Muscle of arm (tissue), 12 donors: Measurements from ENCODE around the gene GMDS. TPM values are rescaled to one million over a fixed set of nuclear protein-coding genes. Genes with fewer than 3 reads are reported as not detected.

ENCODE experiments used
- DNase-seq: peaks from one replicate; pipeline ENCODE4 v3.0.0-alpha.2; 2013
- polyA plus RNA-seq, 12 donors: library from polyadenylated mRNA; unstranded; fragments of 120-200 nt; gene quantifications; one replicate each; pipeline ENCODE4 v1.2.1, GENCODE V29; 2013; ENCODE audit not compliant: insufficient read length in 12 of 12

The GMDS gene
- polyA plus RNA-seq, 12 donors = 8.6 to 22.6 (median 10.5) TPM; not detected in 1

DNA sequence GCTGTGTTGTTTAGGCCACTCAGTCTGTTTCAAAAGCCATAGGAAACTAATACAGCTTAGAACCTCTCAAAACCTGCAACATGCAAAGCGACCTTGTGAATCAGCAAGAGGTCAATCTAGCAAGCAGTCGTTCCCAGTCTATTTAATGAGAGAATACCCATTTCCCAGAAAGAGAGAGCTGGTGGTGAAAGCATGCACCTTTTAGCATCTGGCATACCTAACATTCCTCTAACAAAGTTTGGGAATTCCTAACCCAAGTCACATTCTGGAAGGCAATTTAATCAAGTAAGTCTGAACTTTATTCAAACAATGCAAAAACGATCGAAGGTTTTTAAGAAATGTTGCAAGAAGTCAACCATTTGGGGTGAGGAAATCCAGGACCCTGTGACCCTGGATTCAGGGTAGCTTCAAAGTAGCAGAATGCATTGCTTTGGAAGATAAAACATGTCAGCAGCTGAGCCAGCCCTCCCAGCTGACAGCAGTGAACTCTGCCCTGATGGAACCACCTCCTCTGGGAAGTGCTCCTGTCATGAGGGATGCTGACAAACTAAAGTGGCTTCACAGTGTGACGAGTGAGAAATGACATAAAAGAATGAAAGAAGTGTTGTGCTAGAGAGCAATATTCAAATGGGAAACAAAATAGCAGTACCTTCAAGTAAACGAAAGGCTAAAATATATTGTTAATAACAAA, 104.8 kb downstream of the GMDS start:
- DNase-seq = no peak

DNA sequence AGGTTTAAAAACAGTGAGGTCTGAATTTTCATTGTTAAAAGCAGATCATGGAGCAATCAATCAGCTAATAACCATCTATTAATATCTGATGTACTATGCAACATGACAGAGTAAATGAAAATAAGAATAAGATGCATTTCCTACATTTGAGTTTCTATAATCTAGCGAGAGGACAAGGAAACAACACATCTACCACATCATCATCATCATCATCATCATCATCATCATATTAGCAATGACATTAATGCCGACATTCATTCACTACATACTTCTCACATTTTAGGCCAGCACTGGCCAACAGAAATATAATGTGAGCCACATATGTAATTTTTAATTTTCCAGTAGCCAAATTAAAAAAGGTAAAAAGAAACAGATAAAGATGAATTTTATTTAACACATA, 110.0 kb downstream of the GMDS start:
- DNase-seq = no peak

DNA sequence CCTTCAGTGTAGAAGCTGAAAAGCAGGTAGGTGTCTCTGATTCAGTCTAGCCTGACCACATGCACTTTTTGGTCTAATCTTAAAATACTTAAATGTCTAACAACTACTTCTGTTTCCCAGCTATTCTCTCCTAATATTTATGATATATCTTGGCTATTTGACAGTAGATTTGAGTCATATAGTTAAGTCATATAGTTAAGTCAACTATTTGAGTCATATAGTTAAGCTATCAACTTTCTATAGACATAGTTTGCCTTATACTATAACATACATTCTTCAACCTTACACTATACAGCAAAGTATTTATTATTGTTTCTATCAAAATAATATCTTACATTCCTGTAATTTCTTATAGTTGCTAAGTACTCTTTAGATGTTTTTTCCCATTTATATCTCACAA, 110.9 kb downstream of the GMDS start:
- DNase-seq = no peak

DNA sequence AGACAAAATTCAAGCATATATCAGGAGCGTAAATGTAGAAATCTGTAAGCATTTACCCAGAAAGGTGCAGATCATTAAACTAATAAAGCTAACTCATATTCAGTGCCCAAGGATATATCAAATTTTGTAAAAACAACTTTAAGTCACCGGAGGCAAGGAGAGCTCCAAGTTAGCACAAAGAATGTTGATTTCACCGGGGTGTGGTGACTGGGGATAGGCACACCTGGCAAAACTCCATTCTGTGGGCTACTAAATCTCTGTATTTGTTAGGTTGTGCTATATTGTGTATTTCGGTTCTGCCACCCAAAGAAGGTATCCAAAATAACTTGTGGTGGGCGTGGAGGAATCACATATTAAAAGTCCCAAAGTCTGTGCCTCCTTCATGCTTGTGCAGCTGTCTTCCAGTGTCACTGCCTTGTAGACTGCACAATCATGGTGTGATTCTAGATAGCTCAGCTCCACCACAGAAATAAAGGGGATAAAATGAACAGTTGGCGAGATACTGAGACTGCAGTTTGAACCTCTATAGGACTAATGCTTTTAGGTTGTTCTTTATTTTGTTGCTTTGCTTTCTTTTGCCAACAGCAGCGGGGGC, 111.6 kb downstream of the GMDS start:
- no peak for DNase-seq

DNA sequence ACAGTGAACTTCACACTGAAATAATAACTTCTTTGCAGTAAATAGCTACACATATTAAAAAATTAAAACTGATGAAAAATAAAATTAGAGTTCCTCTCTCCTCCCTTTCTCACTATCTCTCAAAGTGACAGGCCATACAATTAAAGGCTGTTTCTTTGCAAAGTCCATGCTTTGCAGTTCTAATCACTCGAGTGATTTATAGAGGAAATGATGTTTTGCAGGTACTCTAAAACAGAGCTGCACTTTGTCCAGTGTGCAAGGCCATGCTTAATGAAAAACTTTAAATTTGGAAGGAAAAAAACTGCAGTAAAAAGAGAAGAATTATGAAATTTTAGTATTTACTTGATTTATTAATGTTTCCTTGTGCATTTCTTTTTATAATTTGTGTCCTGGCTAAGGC, 112.5 kb downstream of the GMDS start:
- DNase-seq = no peak

DNA sequence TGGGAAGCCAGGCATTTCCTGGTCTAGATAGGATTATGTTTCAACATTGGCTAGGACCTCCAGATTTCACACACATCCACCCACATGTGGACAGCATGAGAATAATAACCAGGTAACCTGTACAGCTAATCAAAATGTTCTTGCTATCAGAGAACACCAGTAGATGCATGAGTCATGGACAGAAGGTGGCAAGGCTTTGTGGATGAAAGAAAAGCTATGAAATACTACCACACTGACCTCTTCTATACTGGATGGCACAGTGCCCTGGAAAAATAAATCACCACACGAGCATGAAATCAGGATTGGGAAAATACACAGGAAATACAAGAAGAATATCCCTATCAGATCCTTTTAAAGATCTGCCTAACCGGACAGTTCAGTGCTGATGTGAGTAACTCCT, 113.0 kb downstream of the GMDS start:
- DNase-seq = no peak

DNA sequence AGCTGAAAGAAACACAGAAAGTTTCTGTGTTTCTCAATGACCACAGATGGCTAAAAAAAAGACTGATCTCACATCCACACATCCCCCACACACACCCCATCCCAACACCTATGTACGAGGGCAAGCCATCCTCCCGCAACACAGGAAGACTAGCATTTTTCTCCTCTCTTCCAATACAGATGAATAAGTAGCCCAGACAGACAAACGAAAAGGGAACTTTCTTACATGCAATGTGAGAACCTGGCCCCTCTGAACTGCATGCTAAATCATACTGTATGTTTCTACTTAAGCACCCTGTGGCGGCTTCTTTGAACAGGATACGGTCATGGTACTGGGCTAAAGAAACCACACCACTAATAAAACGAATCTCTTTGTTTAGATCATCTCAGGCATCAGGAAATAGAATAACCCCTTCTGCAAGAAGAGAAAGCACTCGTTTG, 116.2 kb downstream of the GMDS start:
- DNase-seq = no peak

DNA sequence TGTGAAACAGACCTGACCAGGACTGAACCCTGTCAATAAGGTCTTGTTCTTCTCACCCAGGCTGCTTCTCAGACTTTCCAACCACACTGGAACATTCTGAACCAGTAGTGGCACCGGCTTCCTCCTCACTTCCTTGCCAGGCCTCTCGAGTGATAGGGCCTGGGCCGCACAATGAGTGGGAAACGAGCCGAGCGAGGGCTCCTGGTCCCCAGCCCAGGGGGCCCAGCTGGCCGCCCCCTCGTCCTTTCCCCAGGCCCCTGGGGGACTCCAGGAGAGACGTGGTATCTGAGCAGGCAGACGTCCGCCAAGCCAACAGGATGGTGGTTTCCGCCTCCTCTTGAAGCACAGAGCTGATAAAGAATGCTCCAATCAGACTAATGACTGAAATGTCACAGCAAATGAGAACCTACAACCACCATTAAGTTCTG, 117.9 kb downstream of the GMDS start:
- no peak for DNase-seq

DNA sequence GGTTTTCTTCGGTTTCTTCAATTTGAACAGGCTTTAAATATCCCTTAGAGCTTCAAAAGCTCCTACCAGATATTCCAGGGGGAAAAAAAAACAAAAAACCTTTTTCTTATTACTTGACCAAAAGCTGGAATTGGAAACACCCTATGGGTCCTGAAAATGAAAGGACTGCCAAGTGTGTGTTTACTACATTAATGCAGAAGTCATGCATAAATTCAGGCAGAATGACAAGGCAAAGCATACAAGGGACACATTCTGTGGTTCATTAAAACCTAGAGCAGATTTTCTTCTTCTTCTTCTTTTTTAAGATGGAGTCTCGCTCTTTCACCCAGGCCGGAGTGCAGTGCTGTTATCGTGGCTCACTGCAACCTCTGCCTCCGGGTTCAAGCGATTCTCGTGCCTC, 119.1 kb downstream of the GMDS start:
- no peak for DNase-seq

DNA sequence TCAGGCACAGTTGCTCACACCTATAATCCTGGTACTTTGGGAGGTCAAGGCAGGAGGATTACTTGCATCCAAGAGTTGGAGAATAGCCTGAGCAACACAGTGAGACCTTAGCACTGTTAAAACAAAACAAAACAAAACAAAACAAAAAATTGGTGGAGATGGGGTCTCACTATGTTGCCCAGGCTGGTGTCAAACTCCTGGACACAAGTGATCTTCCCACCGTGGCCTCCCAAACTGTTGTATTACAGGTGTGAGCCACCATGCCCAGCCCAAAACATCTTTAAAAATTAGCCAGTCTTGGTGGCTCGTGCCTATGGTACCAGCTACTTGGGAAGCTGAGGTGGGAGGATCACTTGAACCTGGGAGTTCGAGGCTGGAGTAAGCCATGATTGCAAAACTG, 120.2 kb downstream of the GMDS start:
- no peak for DNase-seq

DNA sequence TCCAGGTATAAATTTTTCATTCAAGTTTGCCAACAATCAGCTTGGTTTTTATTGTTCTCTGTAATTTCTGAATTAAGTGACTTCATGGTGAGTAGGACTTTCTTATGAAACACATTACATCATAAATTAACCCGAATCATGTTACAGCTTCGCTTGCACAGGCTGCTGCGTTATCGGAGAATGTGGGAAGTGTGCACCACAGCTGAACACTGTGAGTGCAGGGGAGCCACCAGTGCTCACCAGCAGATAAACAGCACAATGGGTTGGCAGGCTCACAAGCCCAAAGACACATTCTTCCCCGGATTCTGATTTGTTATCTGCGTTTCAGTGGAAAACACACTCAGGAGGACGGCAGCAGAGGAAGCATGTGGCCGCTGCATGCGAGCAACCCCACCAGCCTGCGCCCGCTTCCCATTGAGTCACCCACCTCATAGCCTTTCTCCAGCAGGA, 121.1 kb downstream of the GMDS start:
- no peak for DNase-seq

DNA sequence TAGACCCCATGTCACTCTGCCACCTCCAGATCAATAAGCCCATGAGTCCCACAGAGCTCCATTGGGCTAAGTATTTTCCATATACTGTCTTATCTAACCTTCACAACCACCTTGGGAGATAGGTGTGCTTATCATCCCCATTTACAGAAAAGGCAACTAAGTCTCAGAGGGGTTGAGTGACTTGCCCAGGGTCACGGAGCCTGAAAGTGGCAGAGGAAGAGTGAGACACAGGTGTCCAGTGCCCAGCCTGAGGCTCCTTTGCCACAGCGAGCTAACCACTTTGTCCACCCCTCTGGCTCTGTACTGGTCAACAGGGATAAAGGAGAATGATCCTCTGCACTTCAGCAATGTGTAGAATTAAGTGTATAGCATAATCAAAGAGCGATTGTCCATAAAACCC, 124.5 kb downstream of the GMDS start:
- no peak for DNase-seq

DNA sequence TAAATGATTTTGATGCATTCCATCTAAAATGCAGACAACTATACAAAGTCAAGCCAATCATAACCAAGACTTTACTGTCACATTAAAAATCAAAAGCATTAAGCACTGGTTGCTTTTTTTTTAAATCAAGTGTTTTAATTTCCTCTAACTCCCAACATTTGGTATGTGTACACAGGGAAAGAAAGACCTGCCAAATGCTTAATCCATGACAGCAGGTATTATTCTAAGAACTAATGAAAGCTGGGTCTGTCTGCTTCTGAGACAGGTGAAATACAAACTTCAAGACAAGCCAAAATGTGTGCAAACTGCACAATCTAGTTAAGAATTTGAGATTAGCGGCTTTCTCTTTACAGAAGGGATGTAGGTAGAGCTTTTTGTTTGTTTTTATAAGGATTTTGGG, 126.1 kb downstream of the GMDS start:
- DNase-seq = no peak

DNA sequence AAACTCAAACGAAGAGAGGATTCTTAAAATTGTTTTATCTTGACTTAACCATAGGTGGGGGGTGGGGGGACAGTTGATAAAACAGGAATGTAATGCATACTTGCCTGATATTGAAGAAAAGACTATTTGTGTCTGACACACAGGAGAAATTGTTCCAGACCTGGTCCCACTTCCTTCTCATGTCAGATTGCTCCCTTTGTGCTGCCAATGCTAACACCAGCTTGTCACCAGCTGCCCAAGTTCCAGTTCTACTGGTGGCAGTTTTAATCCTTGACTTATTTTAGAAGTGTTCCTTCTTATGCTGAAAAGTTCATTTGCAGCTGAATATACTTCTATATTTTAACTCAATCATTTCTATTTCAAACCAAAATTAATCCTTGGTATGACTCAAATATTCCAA, 127.3 kb downstream of the GMDS start:
- no peak for DNase-seq

DNA sequence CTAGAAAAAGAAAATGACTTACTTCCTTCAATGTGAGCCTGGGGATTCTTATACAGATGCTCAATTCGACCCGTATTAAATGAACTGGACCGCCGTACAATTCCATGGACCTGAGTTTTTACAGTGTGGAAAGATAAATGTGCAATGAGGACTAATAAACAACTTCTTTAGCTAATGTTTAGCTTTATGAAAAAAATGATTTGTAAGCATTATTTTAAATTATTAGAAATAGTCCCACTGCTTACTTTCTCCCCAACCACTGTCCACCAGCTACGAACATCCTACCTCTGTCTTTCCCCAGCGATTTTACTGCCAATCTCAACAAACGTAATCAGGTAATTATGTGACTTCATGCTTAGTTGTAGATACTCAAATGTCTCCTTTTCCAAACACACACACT, 128.0 kb downstream of the GMDS start:
- no peak for DNase-seq

DNA sequence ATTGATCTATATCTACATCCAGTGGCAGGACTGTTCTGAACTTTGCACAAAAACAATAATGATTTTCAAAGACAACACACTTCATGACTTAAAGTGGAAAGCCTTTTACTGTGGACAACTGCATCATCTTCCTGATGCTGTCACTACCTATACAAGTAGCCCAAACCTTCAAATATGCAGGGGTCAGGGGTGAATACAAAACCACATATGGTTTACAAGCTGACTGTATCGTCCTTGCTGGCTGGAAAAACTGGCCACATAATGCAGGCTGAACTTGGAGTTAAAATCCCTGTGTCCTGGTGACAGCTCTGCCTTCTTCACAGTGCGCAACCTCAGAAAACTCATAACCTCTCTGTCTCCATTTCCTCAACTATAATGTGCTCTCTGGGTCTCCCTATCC, 128.9 kb downstream of the GMDS start:
- DNase-seq = no peak

DNA sequence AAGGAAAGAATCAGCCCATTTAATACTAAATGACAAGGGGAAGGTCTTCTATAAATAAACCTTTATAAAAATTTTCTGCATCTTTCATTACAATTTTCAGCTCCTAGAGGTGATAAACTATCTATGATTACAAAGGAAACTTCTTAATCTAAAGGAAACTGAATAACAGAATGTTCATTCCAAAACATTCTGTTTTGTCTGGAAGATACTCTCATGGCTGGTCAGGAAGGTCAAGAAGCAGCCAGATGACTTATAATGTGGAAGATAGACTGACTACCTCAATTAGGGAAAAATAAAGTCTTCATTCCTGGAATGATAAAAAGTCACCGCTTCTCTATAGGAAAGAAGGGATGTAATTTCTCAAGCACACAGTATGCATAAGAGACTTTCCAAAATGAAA, 131.3 kb downstream of the GMDS start:
- no peak for DNase-seq

DNA sequence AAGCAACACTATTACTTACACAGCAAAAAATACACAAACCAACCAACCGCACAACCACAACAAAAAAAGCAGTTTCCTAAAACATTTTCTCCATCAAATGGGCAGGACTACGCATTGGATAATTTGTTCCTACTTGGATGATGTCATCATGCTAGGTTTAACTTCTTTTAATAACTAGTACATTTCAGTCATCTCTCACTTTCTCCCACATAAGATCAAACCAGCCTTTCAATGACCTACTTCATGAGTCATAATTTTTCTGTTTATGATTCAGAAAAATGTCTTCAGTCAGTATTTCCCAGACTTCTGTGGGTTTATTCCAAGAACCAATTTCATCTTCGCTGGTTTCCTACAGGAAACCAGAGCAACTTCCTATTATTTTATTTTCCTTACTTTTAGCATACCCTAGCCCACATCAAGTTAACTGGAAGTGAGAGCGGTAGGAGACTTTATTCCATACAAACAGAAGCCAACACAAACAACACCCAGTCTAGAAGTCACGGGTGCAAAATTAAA, 134.2 kb downstream of the GMDS start:
- DNase-seq = no peak

DNA sequence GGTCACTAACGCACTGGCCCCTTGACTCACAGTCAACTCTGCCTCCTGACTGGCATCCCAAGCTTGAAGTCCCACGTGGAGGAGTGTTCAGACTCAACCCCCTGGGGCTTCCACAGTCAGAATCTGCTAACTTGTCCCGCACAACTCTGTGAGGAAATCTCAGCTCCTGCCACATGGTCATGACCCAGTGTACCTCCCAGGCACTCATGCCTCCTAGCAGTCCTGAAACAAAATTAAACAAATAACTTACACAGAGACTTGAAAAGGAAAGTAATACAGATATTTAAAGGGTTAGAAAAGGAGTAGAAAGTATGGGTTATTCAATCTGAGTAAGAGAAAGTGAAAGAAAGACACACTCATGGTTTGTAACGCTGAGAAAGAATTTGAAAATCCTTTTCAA, 134.9 kb downstream of the GMDS start:
- DNase-seq = no peak

DNA sequence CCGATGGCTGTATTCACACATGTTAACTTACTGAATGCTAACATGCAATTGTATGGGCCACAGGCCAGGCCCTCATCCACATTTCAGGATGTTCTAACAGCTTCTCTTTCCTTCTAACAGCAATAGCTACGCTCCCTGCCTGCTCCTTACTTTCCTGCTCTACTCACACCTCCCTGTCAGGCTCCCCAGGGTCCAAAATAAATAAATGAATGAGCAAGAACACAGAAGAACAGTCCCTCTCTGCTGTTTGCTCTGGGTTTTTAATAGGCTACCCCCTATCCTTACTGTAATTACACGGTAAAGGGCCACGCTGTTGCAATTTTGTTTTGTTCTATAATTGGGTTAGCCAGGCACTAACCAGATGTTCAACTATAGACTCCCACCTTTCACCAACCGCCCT, 135.6 kb downstream of the GMDS start:
- no peak for DNase-seq

DNA sequence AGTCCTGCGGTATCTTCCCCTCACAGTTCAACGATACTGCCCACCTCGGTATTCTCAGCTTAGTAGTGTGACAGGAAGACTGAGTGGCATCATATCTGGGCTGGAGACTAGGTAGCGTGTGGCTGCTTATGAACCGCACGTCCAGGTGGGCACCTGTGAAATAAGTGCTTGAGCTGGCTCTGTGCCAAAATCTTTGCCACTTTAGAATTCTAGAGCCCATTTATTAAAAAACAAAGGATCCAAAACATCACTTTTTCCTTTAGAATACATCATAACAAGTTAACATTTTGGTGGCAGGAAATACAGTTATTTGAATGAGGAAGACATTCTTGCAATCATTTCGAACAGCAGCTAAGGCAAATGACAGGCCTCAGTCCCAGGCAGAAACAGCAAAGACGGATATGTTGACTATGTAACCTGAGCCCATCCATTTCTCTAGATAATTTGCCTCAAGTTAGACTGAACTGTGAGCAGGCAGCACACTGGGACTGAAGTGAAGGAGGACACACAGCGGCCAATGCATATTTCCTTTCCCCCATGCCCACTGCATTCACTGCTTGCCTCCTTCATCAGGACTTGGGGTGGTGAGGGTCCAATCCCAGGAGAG, 136.6 kb downstream of the GMDS start:
- DNase-seq = no peak

DNA sequence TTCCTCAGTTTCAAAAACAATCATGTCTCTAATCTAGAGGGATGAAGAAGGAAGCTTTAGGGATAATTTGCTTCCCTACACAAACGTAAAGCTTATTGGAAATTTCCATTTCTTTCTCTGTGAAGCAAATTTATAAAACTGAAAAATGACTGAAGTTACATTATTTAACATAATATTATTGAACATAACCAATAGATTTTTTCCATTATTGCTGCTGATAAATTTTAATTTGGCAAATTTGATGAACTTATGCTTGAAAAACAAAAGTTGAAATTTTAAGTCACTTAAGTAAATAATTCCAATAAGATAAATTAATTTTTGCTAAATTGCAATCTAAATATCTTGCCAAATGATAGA, 140.9 kb downstream of the GMDS start:
- no peak for DNase-seq

DNA sequence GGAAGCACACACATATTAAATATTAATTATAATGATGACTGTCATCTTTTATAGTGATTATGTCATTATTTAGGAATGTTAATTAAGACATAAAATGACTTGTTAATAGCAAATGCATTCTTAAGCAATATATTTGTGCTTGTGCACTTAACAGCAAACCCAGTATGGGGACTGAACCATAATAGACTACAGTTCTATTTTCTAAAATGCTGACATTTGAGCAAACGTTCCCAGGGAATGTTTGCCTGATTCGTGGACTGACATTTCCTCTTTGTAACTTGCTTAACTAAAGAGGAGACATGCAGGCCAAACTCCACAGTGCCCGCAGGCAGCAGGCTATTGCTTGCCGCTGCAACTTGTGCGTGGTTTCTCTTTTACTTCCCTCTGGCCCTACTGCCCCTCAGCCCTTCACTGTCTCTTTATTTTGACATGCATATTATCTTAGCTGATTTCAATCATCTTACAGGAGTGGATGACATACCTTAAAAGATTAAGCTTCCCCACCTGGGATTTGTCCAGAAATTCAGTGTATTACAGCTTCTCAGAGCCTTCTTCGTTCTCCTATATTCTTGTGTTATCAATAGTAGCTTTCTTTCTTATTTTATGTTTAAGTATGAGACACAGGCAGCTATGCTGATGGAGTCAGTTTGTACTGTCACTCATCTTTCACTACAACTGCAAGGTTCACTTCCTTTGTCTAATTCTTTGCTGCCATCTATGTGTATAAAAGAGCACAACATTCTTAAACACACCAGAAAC, 141.5 kb downstream of the GMDS start:
- peak; percentile 43 for DNase-seq
